Kidney capillary endothelial cell (primary cell): Measurements from ENCODE around the gene GID8.
"Not testable (repeated sequence)": the region's sequence is repeated elsewhere in the genome, so short reads cannot be mapped to it uniquely, and the experiment has no call there.

Experiments
- DNase-seq: peaks from one replicate; pipeline ENCODE4 v3.0.0-alpha.2; 2018; ENCODE audit warnings: low spot score

The GID8 gene

DNA sequence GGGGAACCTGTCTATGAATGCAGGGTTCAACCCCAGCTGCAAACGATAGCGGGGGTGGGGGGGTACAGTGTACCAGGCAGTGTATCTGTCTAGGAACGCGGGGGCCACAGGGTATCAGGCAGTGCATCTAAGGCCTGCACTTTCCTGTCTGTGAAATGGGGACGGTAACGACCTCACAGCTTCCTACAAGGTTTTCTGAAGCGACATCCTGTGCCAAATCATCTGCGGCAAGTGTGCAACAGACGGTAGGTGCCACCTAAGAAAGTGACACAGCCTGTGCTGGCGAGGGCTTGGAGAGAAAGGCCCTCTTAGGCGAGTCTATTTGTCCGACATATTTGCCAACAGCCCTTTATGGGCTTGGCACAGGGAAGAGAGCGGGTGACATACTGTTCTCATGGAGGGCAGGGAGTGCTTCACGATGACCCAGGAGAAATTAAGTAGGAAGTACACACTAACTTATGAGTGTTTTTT is 15.5 kb upstream of the GID8 start:
- no peak for DNase-seq

GRCh38 chr20:62923059-62923668 is 14.8 kb upstream of the GID8 start:
- DNase-seq = not testable (repeated sequence)

DNA sequence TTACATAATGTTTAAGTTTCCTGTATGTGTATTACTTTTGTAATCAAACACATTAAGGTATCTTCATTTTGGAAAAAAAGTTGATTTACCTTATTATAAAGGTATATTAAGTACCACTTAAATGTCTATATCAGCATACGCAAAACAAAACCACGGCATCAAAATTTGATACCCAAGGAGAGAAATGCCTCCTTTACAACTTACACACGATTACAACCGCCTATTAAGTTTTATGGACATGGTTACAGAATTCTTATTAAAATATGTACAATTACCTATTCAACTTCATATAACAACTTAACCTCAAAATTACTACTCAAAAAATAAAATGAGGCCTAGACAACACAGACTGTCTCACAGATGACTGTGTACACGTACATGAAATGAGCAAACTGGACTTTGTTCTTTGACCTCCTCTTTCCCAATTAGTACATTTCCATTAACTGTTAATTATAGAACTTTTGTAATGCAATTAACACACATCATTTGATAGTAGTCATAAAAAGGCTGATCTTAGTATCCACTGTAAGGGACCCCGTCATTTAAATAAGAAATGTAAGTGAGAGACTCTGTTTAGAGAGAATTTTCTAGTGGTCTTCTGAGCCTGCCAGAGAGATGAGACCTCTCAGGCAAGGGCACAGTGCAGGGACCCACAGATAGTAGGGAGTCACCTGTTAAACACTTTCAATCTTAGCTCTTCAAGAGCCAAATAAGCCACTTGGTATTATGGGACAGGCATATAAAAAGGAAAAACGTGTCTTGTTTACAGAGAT is 14.1 kb upstream of the GID8 start:
- no peak for DNase-seq

- DNase-seq = no peak
Measured at GRCh38 chr20:62924442-62925075, 13.4 kb upstream of the GID8 start.

DNA sequence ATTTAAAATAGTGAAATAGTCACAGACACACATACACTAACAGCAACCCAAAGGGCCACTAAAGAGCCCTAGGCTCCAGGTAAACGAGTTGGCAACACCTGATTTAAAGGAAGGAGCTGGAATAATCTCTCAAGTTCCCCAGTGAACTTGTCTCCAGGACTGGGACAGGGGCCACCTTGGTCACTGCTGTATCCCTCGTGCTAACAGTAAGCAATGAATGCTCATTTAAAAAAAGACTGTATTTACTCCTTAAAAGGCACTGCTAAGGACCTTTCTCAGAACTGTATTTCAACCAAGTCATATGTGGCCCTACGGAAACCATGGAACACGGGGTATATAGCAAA is 12.9 kb upstream of the GID8 start:
- DNase-seq = no peak

DNA sequence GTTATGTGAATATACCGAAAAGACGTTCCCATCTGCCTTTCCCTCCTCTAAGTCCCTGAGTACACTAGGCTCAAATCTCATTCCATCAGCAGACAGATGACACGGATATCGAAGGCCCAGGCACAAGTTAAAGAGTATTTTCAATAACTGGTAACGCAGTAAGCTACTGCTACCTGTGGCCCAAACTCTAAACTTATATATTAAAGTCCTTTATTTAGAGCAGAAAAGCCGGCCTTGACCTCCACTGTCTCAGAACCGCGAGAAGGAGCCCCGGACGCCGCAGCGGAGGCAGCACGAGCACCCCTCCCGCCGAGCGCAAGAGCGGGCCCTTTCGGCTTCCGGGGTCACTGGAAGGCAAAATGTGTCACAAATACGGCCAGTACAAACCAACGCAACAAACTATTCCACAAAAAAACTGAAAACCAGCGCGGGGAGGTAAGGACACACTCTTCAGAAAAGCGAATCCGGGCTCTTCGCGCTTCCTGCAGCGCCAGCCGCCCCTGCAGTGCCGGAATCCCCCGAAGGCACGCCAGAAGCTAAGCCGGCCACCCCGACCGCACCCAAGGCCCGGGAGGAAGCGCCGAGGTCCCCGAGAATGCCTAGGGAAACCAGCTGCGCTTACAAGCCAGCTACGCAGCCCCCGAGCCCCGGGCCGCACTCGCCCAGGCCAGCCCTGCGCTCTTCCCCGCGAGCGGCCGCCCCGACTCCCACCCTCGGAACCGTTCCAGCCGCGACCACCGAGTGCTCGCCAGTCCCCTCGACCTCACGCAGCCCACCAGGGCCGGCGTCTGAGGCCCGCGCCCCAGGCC is 12.3 kb upstream of the GID8 start:
- DNase-seq = peak; percentile 39

DNA sequence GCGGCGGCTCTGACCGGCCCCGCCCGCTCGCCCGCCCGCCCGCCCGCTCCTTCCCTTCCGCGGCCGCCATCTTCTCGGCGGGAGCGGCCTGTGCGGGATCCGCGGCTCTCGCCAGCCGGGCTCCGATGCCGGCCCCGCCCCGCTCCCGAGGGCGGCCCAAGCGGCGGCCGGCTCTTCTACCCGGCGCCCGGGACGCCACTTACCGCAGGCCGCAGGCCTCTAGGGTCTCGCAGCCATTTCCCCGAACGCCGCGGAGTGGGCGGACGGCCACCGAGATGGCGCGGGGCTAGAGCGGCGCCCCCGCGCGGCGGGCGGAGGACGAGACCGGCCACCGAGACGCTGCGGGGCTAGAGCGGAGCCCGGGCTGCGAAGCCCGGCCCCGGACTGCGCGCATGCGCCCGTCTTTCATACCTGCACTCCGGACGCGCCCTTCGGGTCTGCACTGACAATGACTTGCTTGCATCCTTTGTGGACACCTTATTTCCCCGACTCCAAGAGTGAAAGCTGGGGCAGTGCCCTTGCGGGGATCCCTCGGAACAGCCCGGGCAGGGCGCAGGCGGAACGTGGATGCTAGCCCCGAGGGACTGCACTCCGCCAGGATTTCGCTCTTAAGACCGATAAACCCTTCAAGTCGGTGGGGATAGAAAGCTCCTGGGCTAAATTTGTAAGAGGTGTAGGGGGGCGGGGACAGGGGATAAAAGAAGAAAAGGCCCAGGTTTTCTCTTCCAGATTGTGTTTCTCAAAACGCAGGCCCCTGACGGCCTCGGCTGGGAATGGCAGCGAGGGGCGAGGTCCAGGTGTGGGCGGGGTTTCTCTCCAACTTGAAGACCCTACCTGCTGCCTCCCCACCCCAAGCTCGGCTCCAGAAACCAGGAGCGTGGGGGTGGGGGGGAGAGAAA is 11.5 kb upstream of the GID8 start, which contains the start of gene DIDO1:
TSS of gene DIDO1 (minus strand) at position 277 of the 899 bp plus-strand sequence.
- peak; percentile 66 for DNase-seq

DNA sequence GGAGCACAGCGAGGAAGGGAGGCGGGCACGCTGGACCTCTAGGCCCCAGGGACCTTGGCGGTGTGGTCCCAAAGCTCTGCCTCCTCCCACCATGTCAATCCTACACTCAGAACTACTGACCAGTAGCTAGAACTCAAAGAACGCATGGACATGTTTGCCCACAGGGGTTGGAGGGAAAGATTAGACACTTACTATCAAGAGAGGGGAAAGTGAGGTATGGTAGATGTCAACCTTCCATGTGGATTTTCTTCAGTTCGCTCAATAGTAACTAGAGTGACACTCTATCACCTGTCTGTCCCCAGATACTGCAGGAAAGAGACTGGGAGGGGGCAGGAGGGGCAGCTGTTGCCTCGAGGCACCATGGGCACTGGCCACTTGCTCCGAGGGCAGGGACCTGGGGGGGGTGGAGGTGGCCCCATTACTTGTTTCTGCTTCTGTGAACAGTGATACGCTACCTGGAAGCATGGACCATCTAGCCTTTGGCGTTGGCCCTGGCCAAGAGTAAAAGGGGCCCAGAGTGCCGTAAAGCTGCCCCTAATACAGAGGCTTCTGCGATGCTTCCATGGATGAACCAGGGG is 10.7 kb upstream of the GID8 start:
- DNase-seq = no peak

GRCh38 chr20:62928246-62928939 is 9.6 kb upstream of the GID8 start:
- DNase-seq = no peak

- no peak for DNase-seq
Measured at GRCh38 chr20:62929051-62929538, 8.9 kb upstream of the GID8 start.

DNA sequence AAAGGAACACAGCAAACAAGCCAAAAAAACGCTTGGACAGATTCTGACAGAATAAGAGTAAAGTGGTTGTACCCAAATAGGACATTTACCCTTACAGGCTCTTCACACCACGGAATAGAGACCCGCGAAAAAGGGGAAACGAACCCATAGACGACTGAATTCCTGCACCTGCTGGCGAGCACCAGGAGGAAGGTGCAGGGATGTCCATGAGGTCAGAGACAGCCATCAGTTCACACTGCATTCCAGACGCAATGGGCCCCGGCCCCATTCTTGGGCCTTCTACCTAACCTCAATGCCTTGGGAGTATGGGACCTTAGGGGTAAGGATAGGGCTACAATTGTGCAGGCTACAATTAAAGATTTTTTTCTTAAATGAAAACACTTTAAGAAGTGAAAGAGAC is 6.5 kb upstream of the GID8 start:
- no peak for DNase-seq

DNA sequence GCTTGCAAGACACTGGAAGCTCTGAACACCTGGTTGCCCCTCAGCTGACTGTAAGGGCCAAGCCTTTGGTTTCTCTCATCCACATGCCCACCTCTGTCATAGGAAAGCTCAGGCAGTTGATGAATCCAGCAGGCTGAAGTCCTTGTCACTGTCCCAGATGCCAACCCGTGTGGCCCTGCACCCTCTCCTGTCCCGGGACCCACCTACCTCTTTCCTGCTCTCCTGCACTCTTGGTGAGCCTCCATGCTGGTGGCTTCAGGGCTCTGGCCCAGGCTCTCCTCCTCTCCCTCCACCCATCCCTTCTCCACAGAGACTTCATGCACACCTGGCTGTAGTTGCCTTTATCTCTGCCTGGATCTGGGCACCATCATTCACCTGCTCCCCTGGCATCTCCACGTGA is 4.0 kb upstream of the GID8 start:
- no peak for DNase-seq

DNA sequence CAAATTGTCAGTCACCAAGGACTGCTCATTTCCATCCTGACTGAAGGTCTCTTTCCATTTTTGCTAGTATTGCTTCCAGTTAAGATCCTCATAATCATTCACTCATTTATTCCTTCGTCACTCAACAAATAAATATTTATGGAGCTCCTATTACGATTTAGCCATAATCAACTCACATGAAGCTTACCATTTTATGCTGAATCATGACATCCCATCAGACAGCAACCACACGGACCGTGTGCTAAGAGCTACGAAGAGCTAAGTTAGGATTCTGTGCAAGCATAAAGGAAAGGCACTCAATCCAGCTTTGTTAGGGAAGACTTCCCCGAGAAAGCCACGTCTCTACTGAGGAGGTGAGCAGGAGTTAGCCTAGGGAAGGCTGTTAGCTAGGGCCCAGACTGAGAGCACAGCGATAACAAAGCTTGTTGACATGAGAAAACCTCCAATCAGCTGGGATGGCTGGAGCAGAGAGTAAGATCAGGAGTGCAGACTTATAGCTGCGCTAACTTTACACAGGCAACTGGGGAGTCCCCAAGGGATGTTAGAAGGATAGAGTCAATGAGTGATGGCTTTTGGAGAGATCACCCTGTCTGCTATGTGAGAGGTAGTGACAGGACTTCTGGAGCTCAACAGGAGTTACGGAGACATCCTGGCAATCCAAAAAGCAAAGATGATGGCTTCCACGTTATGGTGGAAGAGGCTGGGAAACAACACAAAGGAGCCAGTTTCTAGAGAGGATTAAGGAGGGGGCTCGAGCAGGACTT is 2.6 kb upstream of the GID8 start:
- no peak for DNase-seq

DNA sequence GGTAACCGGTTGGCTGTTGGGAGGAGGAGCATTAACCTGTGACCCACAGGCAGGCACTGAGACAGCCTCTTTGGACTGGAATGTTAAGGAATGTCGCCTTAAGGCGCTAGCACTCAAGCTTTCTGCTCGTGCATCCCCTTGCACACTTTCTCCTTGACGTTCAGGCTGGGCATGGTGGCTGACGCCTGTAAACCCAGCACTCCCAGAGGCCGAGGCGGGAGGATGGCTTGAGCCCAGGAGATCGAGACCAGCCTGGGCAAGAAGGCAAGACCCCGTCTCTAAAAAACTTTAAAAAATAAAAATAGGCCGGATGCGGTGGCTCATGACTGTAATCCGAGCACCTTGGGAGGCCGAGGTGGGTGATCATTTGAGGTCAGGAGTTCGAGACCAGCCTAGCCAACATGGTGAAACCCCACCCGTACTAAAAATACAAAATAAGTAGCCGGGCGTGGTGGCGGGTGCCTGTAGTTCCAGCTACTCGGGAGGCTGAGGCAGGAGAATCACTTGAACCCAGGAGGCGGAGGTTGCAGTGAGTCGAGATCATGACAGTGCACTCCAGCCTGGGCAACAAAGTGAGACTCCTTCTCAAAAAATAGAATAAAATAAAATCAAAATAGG is 1.9 kb upstream of the GID8 start:
- DNase-seq = no peak

DNA sequence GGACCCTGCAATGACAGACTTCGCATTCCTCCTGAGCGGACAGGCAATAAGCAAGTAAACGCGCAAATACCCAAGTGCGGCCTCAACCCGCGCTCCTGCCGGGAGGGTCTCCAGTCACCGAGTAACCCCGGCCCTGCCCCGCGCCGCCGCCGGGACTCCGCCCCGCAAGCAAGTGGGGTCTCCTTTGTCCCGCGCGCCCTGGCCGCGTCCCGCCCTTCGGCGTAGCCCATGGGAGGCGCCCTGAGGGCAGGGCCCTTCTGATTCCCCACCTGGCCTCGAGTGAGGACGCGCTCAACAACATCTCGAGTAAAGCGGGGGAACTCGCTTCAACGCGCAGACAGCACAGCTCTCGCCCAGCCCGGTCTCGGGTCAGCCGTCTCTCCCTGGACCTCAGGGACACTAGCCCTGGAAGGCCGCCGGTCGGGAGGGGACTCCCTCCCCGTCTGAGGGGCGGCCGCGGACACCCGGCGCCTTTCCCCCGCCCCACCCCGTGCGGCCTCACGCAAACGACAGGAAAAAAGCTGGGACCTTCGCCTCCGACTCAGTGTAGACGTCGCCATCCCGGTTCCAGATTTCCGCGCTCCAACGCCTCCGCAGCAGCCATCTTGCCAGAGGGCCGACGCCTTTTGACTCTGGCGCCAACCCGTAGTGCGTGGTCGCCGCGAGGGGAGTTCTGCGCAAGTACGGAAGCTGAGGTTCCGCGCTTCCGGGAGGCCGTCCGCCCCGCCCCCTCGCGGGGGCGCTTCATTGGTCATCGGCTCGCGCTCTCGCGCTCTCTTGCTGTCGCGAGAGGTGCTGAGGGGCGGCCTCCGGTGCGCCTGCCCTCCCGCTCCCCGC is 461 bp upstream of the GID8 start:
- DNase-seq = peak; percentile 97

DNA sequence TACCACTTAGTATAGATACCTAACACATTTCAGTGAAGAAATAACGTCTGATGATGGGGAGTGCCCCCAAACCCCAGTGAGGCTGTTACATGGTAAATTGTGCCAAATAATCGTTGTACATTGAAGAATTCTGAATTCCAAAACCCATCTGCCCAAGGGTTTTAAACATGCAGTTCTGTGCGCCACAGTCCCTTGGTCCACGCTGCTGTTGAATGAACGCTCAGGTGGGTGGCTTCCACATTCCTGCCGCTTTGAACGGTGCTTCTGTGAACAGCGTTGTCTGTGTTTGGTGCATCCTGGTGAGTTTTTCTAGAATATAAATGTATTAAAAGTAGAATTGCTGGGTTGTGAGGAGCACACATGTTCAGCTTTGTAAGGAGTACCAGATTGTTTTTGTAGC is 2.9 kb downstream of the GID8 start:
- DNase-seq = no peak

DNA sequence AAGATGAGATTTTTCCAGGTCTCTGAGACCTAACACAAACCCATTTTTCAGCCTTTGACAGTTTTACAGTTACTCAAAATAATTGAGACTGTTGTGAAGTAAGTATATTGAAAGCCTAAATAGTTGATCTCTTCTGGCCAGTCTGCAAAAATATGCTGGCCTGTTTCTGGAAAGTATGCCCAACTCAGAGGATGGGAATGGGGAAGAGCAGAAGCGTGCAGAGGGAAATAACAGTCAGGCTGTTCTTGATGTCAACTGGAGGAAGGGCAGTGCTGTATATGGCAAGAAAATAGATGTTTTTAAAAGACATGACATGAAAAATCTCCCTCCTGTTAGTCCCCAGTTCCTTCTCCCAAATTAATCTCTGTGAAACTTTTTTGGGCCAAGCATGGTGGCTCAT is 3.8 kb downstream of the GID8 start:
- DNase-seq = no peak

GRCh38 chr20:62942456-62942855 is 4.5 kb downstream of the GID8 start:
- DNase-seq = no peak
